CD14-positive monocyte (primary cell): ENCODE data around the gene TM4SF18. TPM values are rescaled to one million over a fixed set of nuclear protein-coding genes. Genes with fewer than 3 reads are reported as not detected.
"Not testable (repeated sequence)": the region's sequence is repeated elsewhere in the genome, so short reads cannot be mapped to it uniquely, and the experiment has no call there.

Experiments
- DNase-seq, 3 donors: peaks; one replicate each; pipeline ENCODE4 v3.0.0-alpha.2; 2011 to 2022
- H2AFZ ChIP-seq: 2 replicates; pipeline ENCODE4 v1.6.0; 2012; ENCODE audit warnings: mild to moderate bottlenecking, low read depth, low read length, inconsistent platforms; ENCODE audit not compliant: insufficient read depth, poor library complexity, severe bottlenecking
- H3K27ac ChIP-seq, 2 donors: 1 replicate in 1 of 2; 2 replicates in 1 of 2; pipeline ENCODE4 v1.5.1; 2012 to 2013; ENCODE audit warnings: low read length in 2 of 2, control low read depth in 1 of 2, inconsistent platforms in 1 of 2, low read depth in 1 of 2, mild to moderate bottlenecking in 1 of 2
- H3K27me3 ChIP-seq, 2 donors: one replicate each; pipeline versions ENCODE4 v1.6.0 to v1.6.1; 2011 to 2013; ENCODE audit warnings: low read length in 2 of 2; ENCODE audit not compliant: control insufficient read depth in 2 of 2, insufficient read depth in 2 of 2
- H3K36me3 ChIP-seq, 2 donors: replicated peaks in 1 of 2; 1 replicate in 1 of 2; 2 replicates in 1 of 2; pipeline versions ENCODE4 v1.5.1 to v1.6.1; 2012 to 2013; ENCODE audit warnings: low read length in 2 of 2, control low read depth in 1 of 2, inconsistent platforms in 1 of 2, mild to moderate bottlenecking in 1 of 2; ENCODE audit not compliant: insufficient read depth in 2 of 2, control insufficient read depth in 1 of 2
- H3K4me1 ChIP-seq, 2 donors: 1 replicate in 1 of 2; 2 replicates in 1 of 2; pipeline versions ENCODE4 v1.5.1 to v1.6.1; 2012 to 2013; ENCODE audit warnings: low read length in 2 of 2, control low read depth in 1 of 2, inconsistent platforms in 1 of 2, mild to moderate bottlenecking in 1 of 2, moderate library complexity in 1 of 2; ENCODE audit not compliant: insufficient read depth in 2 of 2, control insufficient read depth in 1 of 2
- H3K4me2 ChIP-seq: replicated peaks from 2 replicates; pipeline ENCODE3; 2012; ENCODE audit warnings: low read length, moderate library complexity, mild to moderate bottlenecking; ENCODE audit not compliant: poor library complexity, severe bottlenecking; ENCODE audit errors: extremely low read depth
- H3K4me3 ChIP-seq, 3 experiments: fragments of 200-600 bp in 1 of 3; sonication (generic) in 1 of 3; replicated peaks in 1 of 3; 1 replicate in 2 of 3; 2 replicates in 1 of 3; pipeline ENCODE4 v1.5.1; 2011 to 2013; ENCODE audit warnings: low read length in 3 of 3, mild to moderate bottlenecking in 3 of 3, control low read depth in 2 of 3, low read depth in 2 of 3, inconsistent platforms in 1 of 3, moderate library complexity in 1 of 3
- H3K79me2 ChIP-seq: 2 replicates; pipeline ENCODE4 v1.6.0; 2012; ENCODE audit warnings: mild to moderate bottlenecking, control low read depth, inconsistent platforms, low read length, moderate library complexity; ENCODE audit not compliant: insufficient read depth
- H3K9ac ChIP-seq: 2 replicates; pipeline ENCODE4 v1.6.0; 2017; ENCODE audit warnings: low read length, mild to moderate bottlenecking; ENCODE audit not compliant: insufficient read depth, poor library complexity, severe bottlenecking
- H3K9me3 ChIP-seq, 2 donors: replicated peaks in 1 of 2; 1 replicate in 1 of 2; 2 replicates in 1 of 2; pipeline versions ENCODE4 v1.5.1 to v1.6.1; 2012 to 2013; ENCODE audit warnings: low read length in 2 of 2, control low read depth in 1 of 2; ENCODE audit not compliant: control insufficient read depth in 1 of 2, insufficient read depth in 1 of 2
- H4K20me1 ChIP-seq: 2 replicates; pipeline ENCODE4 v1.6.0; 2012; ENCODE audit warnings: mild to moderate bottlenecking, low read length, control low read depth, moderate library complexity; ENCODE audit not compliant: insufficient read depth
- H3K27ac Mint-ChIP-seq, 7 donors: one replicate each; pipeline ENCODE4 v1.8.0; 2020; ENCODE audit warnings: mild to moderate bottlenecking in 7 of 7, mixed read lengths in 7 of 7, moderate library complexity in 6 of 7, inconsistent platforms in 2 of 7
- H3K27me3 Mint-ChIP-seq, 3 donors: one replicate each; pipeline ENCODE4 v1.8.0; 2021 to 2022; ENCODE audit warnings: low read depth in 3 of 3, mild to moderate bottlenecking in 3 of 3, mixed read lengths in 3 of 3, moderate library complexity in 3 of 3, inconsistent platforms in 1 of 3
- H3K36me3 Mint-ChIP-seq, 2 donors: one replicate each; pipeline ENCODE4 v1.8.0; 2020; ENCODE audit warnings: mixed read lengths in 2 of 2, inconsistent platforms in 1 of 2, mild to moderate bottlenecking in 1 of 2
- H3K4me1 Mint-ChIP-seq: one replicate; pipeline ENCODE4 v1.8.0; 2020; ENCODE audit warnings: mild to moderate bottlenecking, mixed read lengths
- H3K4me3 Mint-ChIP-seq, 2 donors: one replicate each; pipeline ENCODE4 v1.8.0; 2020; ENCODE audit warnings: mild to moderate bottlenecking in 2 of 2, mixed read lengths in 2 of 2, moderate library complexity in 1 of 2
- H3K9me3 Mint-ChIP-seq, 7 donors: one replicate each; pipeline ENCODE4 v1.8.0; 2020 to 2022; ENCODE audit warnings: mixed read lengths in 7 of 7, mild to moderate bottlenecking in 6 of 7, moderate library complexity in 6 of 7, inconsistent platforms in 2 of 7
- CTCF ChIP-seq: fragments of 200-600 bp; IDR thresholded peaks from one replicate; pipeline ENCODE4 v1.8.0; 2022; ENCODE audit warnings: antibody characterized with exemption, mild to moderate bottlenecking
- WGBS: methylation state at CpG from one replicate; pipeline ENCODE4 v1.1.5; 2013; ENCODE audit warnings: missing lambda C conversion rate; ENCODE audit not compliant: insufficient coverage; 5-methylcytosine and 5-hydroxymethylcytosine counted together
- intact Hi-C, 2 donors: fragments of 100-400 bp; cut with micrococcal nuclease; formaldehyde crosslinking; loops; one replicate each; pipeline versions ENCODE4 v1.15.0 to v1.15.1; 2023
- polyA plus RNA-seq, 3 donors: library from polyadenylated mRNA; depleted of rRNA in 1 of 3; unstranded in 2 of 3; stranded (reverse) in 1 of 3; fragments of 300-500 nt in 2 of 3; fragments of >200 nt in 1 of 3; fragmentation: Illumina TruSeq in 2 of 3; gene quantifications; 1 replicate in 2 of 3; 2 replicates in 1 of 3; pipeline ENCODE4 v1.2.3, GENCODE V29; 2012 to 2021

Gene TM4SF18
- polyA plus RNA-seq, 3 donors, result not detected

- peaks cover 0 to 3% of the 10 kb centered on the region in 2 donors for H3K9me3 ChIP-seq
- H3K4me3 ChIP-seq, result no peak overlapping the region
- H3K79me2 ChIP-seq, result no peaks in the 10 kb centered on the region
- no peak overlapping the region for H3K9ac ChIP-seq
- H3K9me3 Mint-ChIP-seq, result peaks cover 0 to 9% (median 3%) of the 10 kb centered on the region in 7 donors
- H2AFZ ChIP-seq, result no peak overlapping the region
- no peaks in the 10 kb centered on the region for H3K36me3 ChIP-seq
- no peaks in the 10 kb centered on the region for H3K36me3 Mint-ChIP-seq
- H4K20me1 ChIP-seq, result no peaks in the 10 kb centered on the region
- no peak overlapping the region for H3K27ac Mint-ChIP-seq
- no peak overlapping the region for H3K4me2 ChIP-seq
- DNase-seq, result no peak
- H3K4me1 Mint-ChIP-seq, result peaks cover 31% of the 10 kb centered on the region
- no peak overlapping the region for H3K27ac ChIP-seq
- no peaks in the 10 kb centered on the region for H3K27me3 ChIP-seq
- 100% methylated on average over 1 of the region's 4 CpGs for WGBS
- intact Hi-C loops, result no loop called here
- peaks cover 0 to 10% (median 0%) of the 10 kb centered on the region in 3 donors for H3K27me3 Mint-ChIP-seq
- TF ChIP-seq CTCF, result no peak
- H3K4me1 ChIP-seq, result peaks cover 18 to 23% of the 10 kb centered on the region in 2 donors
- no peak overlapping the region for H3K4me3 Mint-ChIP-seq
Measured at GRCh38 chr3:149382101-149382467, 48.6 kb upstream of the TM4SF18 start.

- WGBS, result 100% methylated on average over 1 of the region's 6 CpGs
- no peak for TF ChIP-seq CTCF
- peaks cover 26% of the 10 kb centered on the region for H3K4me1 Mint-ChIP-seq
- no peak overlapping the region for H3K27ac ChIP-seq
- no peak overlapping the region for H3K4me3 Mint-ChIP-seq
- no peak overlapping the region for H3K27ac Mint-ChIP-seq
- H3K36me3 ChIP-seq, result no peaks in the 10 kb centered on the region
- H3K9me3 ChIP-seq, result peaks cover 0 to 3% of the 10 kb centered on the region in 2 donors
- H3K4me3 ChIP-seq, result no peak overlapping the region
- H3K9me3 Mint-ChIP-seq, result peaks cover 0 to 9% (median 3%) of the 10 kb centered on the region in 7 donors
- H3K4me2 ChIP-seq, result no peak overlapping the region
- H4K20me1 ChIP-seq, result no peaks in the 10 kb centered on the region
- H2AFZ ChIP-seq, result no peak overlapping the region
- H3K36me3 Mint-ChIP-seq, result no peaks in the 10 kb centered on the region
- no peaks in the 10 kb centered on the region for H3K27me3 ChIP-seq
- no peak overlapping the region for H3K9ac ChIP-seq
- intact Hi-C loops, result no loop called here
- DNase-seq, result no peak
- H3K4me1 ChIP-seq, result peaks cover 14 to 25% of the 10 kb centered on the region in 2 donors
- no peaks in the 10 kb centered on the region for H3K79me2 ChIP-seq
- H3K27me3 Mint-ChIP-seq, result peaks cover 0 to 10% (median 2%) of the 10 kb centered on the region in 3 donors
Measured at GRCh38 chr3:149381173-149382100, 48.0 kb upstream of the TM4SF18 start.

GRCh38 chr3:149380220-149380619, 46.8 kb upstream of the TM4SF18 start:
- H3K79me2 ChIP-seq, intact Hi-C loops, H3K27ac ChIP-seq, H3K9me3 ChIP-seq, H3K36me3 ChIP-seq, H3K4me3 ChIP-seq, DNase-seq, H3K27me3 Mint-ChIP-seq, H3K4me3 Mint-ChIP-seq, H2AFZ ChIP-seq, H3K9ac ChIP-seq, H4K20me1 ChIP-seq, H3K27ac Mint-ChIP-seq, H3K9me3 Mint-ChIP-seq, H3K4me2 ChIP-seq, H3K27me3 ChIP-seq, H3K36me3 Mint-ChIP-seq: not testable (repeated sequence)
- WGBS, result no CpG with 5 or more reads among the region's 32 CpGs
- H3K4me1 Mint-ChIP-seq, result peaks cover 29% of the 10 kb centered on the region
- peaks cover 19 to 30% of the 10 kb centered on the region in 2 donors for H3K4me1 ChIP-seq
